GM18867 (cell line): ENCODE results near the gene RBMX.
"Not testable (repeated sequence)": the region's sequence is repeated elsewhere in the genome, so short reads cannot be mapped to it uniquely, and the experiment has no call there.

ENCODE experiments used
- ATAC-seq: cut with Tn5 transposase; IDR thresholded peaks from one replicate; pipeline ENCODE4 v1.9.1; 2021; ENCODE audit warnings: mild to moderate bottlenecking, moderate library complexity; ENCODE audit not compliant: unreplicated experiment

The RBMX gene

GRCh38 chrX:136879001-136879687, 1.4 kb downstream of the RBMX start:
- ATAC-seq, result no peak

GRCh38 chrX:136878423-136878822, 2.1 kb downstream of the RBMX start:
- no peak for ATAC-seq

- ATAC-seq, result not testable (repeated sequence)
Observed at GRCh38 chrX:136874114-136874513, 6.4 kb downstream of the RBMX start.

GRCh38 chrX:136873210-136873609, 7.3 kb downstream of the RBMX start:
- ATAC-seq, result not testable (repeated sequence)

- no peak for ATAC-seq
Observed at GRCh38 chrX:136872091-136872700, 8.3 kb downstream of the RBMX start.

- ATAC-seq, result no peak
Observed at GRCh38 chrX:136870064-136870463, 10.5 kb downstream of the RBMX start.

- no peak for ATAC-seq
Observed at GRCh38 chrX:136868283-136869055, 12.1 kb downstream of the RBMX start.

- no peak for ATAC-seq
Observed at GRCh38 chrX:136867518-136867917, 13.0 kb downstream of the RBMX start.

- ATAC-seq, result no peak
Observed at GRCh38 chrX:136867096-136867491, 13.4 kb downstream of the RBMX start.

- ATAC-seq, result no peak
Observed at GRCh38 chrX:136866337-136867095, 14.0 kb downstream of the RBMX start.

GRCh38 chrX:136865270-136866158, 15.0 kb downstream of the RBMX start:
- ATAC-seq, result no peak

GRCh38 chrX:136863826-136864225, 16.7 kb downstream of the RBMX start:
- no peak for ATAC-seq

- no peak for ATAC-seq
Observed at GRCh38 chrX:136862546-136862945, 18.0 kb downstream of the RBMX start.

- ATAC-seq, result no peak
Observed at GRCh38 chrX:136861877-136862276, 18.6 kb downstream of the RBMX start.

GRCh38 chrX:136858007-136858756, 22.3 kb downstream of the RBMX start:
- ATAC-seq, result no peak

GRCh38 chrX:136856551-136856950, 24.0 kb downstream of the RBMX start:
- ATAC-seq, result no peak

GRCh38 chrX:136856050-136856449, 24.5 kb downstream of the RBMX start:
- ATAC-seq, result no peak

- ATAC-seq, result no peak
Observed at GRCh38 chrX:136851526-136851925, 29.0 kb downstream of the RBMX start.

- ATAC-seq, result no peak
Observed at GRCh38 chrX:136850441-136851175, 29.9 kb downstream of the RBMX start.
